Esophagus muscularis mucosa (tissue), 4 donors: ENCODE measurements around the gene FOXN3. TPM values are rescaled to one million over a fixed set of nuclear protein-coding genes. Genes with fewer than 3 reads are reported as not detected.
"Not testable (repeated sequence)": the region's sequence is repeated elsewhere in the genome, so short reads cannot be mapped to it uniquely, and the experiment has no call there.

Experiments
- DNase-seq: peaks from one replicate; pipeline ENCODE4 v3.0.0-alpha.2; 2017; ENCODE audit errors: extremely low spot score
- H3K27ac ChIP-seq, 4 donors: fragments of 200-600 bp; sonication (generic); replicated peaks in 1 of 4; 1 replicate in 3 of 4; 2 replicates in 1 of 4; pipeline ENCODE4 v1.5.1; 2016 to 2019; ENCODE audit warnings: mild to moderate bottlenecking in 1 of 4
- H3K27me3 ChIP-seq, 4 donors: fragments of 200-600 bp; sonication (generic); one replicate each; pipeline versions ENCODE4 v1.5.1 to v1.6.0; 2016 to 2019
- H3K36me3 ChIP-seq, 4 donors: fragments of 200-600 bp; sonication (generic); one replicate each; pipeline ENCODE4 v1.5.1; 2016 to 2019
- H3K4me1 ChIP-seq, 4 donors: fragments of 200-600 bp; sonication (generic); one replicate each; pipeline ENCODE4 v1.5.1; 2016 to 2019
- H3K4me3 ChIP-seq, 4 donors: fragments of 200-600 bp; sonication (generic); 1 replicate in 2 of 4; 2 replicates in 2 of 4; pipeline ENCODE4 v1.5.1; 2016 to 2019; ENCODE audit warnings: mild to moderate bottlenecking in 4 of 4, moderate library complexity in 1 of 4
- H3K9me3 ChIP-seq, 4 donors: fragments of 200-600 bp; sonication (generic); 1 replicate in 3 of 4; 2 replicates in 1 of 4; pipeline ENCODE4 v1.5.1; 2016 to 2019
- CTCF ChIP-seq, 3 experiments: fragments of 200-600 bp in 2 of 3; fragments of 450-650 bp in 1 of 3; sonication (generic) in 2 of 3; IDR thresholded peaks; one replicate each; pipeline ENCODE4 v1.5.1; 2017 to 2019; ENCODE audit warnings: antibody characterized with exemption in 3 of 3, mild to moderate bottlenecking in 2 of 3, moderate library complexity in 1 of 3
- EP300 ChIP-seq: sonication (generic); formaldehyde crosslinking; IDR thresholded peaks from one replicate; pipeline ENCODE4 v1.6.1; 2017; ENCODE audit warnings: antibody characterized with exemption
- POLR2A ChIP-seq: fragments of 450-650 bp; IDR thresholded peaks from one replicate; pipeline ENCODE4 v1.6.1; 2017; ENCODE audit warnings: antibody characterized with exemption, moderate library complexity, mild to moderate bottlenecking, low read depth
- POLR2AphosphoS5 ChIP-seq, 2 donors: sonication (generic); formaldehyde crosslinking; IDR thresholded peaks; one replicate each; pipeline ENCODE4 v1.6.1; 2017; ENCODE audit warnings: antibody characterized with exemption in 2 of 2
- WGBS: methylation state at CpG from one replicate; pipeline ENCODE4 v1.1.5; 2018; 5-methylcytosine and 5-hydroxymethylcytosine counted together
- intact Hi-C: fragments of 100-400 bp; cut with DNase I; formaldehyde crosslinking; loops from one replicate; pipeline ENCODE4 v1.15.1; 2023
- total RNA-seq, 4 donors: library from RNA; depleted of rRNA; stranded (reverse); fragments of >200 nt; gene quantifications; one replicate each; pipeline versions ENCODE4 v1.1.0 to v1.2.1, GENCODE V29; 2016

FOXN3 gene
- total RNA-seq, 4 donors from 2014 or later: 114 to 180 (median 145) TPM

- 73% methylated on average over 4 of the region's 4 CpGs for WGBS
- intact Hi-C loops: no loop called here
- Histone ChIP-seq H3K27me3 (no peaks in the 10 kb centered on the region), H3K4me1 (peaks cover 6 to 16% (median 11%) of the 10 kb centered on the region in 4 donors), H3K36me3 (peaks cover 0 to 4% (median 0%) of the 10 kb centered on the region in 4 donors), H3K27ac (no peak overlapping the region), H3K4me3 (no peak overlapping the region), H3K9me3 (no peaks in the 10 kb centered on the region)
- TF ChIP-seq POLR2AphosphoS5 (IDR thresholded peaks at IDR 0.05) (no peak), CTCF (IDR thresholded peaks at IDR 0.05) (no peak), POLR2A (no peak), EP300 (no peak)
- no peak for DNase-seq
Observed at GRCh38 chr14:89201645-89202044, 215.4 kb downstream of the FOXN3 start.

GRCh38 chr14:89199357-89199756 is 217.7 kb downstream of the FOXN3 start:
- H3K9me3 ChIP-seq, intact Hi-C loops, H3K4me3 ChIP-seq, H3K27ac ChIP-seq, H3K27me3 ChIP-seq, H3K36me3 ChIP-seq, DNase-seq: not testable (repeated sequence)
- H3K4me1 ChIP-seq: peaks cover 6 to 16% (median 11%) of the 10 kb centered on the region in 4 donors
- 84% methylated on average over 3 of the region's 3 CpGs for WGBS

- no peak overlapping the region for H3K4me3 ChIP-seq
- intact Hi-C loops: no loop called here
- no peak for TF ChIP-seq EP300
- TF ChIP-seq POLR2AphosphoS5 (IDR thresholded peaks at IDR 0.05): peak in 1 of 2 donors; percentile 12
- TF ChIP-seq POLR2A: no peak
- no peak for TF ChIP-seq CTCF (IDR thresholded peaks at IDR 0.05)
- DNase-seq: no peak
- H3K27ac ChIP-seq: no peak overlapping the region
- H3K9me3 ChIP-seq: no peaks in the 10 kb centered on the region
- H3K4me1 ChIP-seq: peaks cover 6 to 18% (median 10%) of the 10 kb centered on the region in 4 donors
- H3K36me3 ChIP-seq: peaks cover 0 to 4% (median 0%) of the 10 kb centered on the region in 4 donors
- WGBS: 68% methylated on average over 12 of the region's 12 CpGs
- no peaks in the 10 kb centered on the region for H3K27me3 ChIP-seq
Observed at GRCh38 chr14:89198544-89199329, 218.3 kb downstream of the FOXN3 start.

- intact Hi-C loops: no loop called here
- Histone ChIP-seq H3K27ac (no peak overlapping the region), H3K4me1 (peaks cover 0 to 7% (median 6%) of the 10 kb centered on the region in 4 donors), H3K4me3 (no peak overlapping the region), H3K36me3 (peaks cover 0 to 4% (median 0%) of the 10 kb centered on the region in 4 donors), H3K27me3 (no peaks in the 10 kb centered on the region), H3K9me3 (no peaks in the 10 kb centered on the region)
- DNase-seq: no peak
- TF ChIP-seq EP300: no peak
- 87% methylated on average over 4 of the region's 4 CpGs for WGBS
Observed at GRCh38 chr14:89197623-89198022, 219.4 kb downstream of the FOXN3 start.

- intact Hi-C loops: no loop called here
- H3K27ac ChIP-seq: no peak overlapping the region
Observed at GRCh38 chr14:89196545-89196944, 220.5 kb downstream of the FOXN3 start.

More at GRCh38 chr14:89196545-89196944, 220.5 kb downstream of the FOXN3 start:
- Histone ChIP-seq H3K9me3 (no peaks in the 10 kb centered on the region), H3K4me3 (no peak overlapping the region), H3K36me3 (peaks cover 0 to 4% (median 0%) of the 10 kb centered on the region in 4 donors), H3K4me1 (peaks cover 0 to 6% (median 5%) of the 10 kb centered on the region in 4 donors), H3K27me3 (no peaks in the 10 kb centered on the region)
- 94% methylated on average over 3 of the region's 3 CpGs for WGBS
- TF ChIP-seq CTCF (IDR thresholded peaks at IDR 0.05) (no peak), POLR2AphosphoS5 (IDR thresholded peaks at IDR 0.05) (no peak), EP300 (no peak), POLR2A (no peak)
- DNase-seq: no peak
